Measurements from ENCODE around the gene CNOT4.
"Not testable (repeated sequence)": the region's sequence is repeated elsewhere in the genome, so short reads cannot be mapped to it uniquely, and the experiment has no call there.

CNOT4 gene

GRCh38 chr7:135510592-135511183, 786 bp upstream of the CNOT4 start:
- DNase-seq (ENCODE audit: extremely low spot score) = no peak
- CTCF ChIA-PET = interaction anchor here (0.6 kb wide), 1 partner anchor 10 kb away, joined by 3 read pairs; no protein-coding TSS in a partner anchor
- POLR2A ChIA-PET = interaction anchor here (0.7 to 0.8 kb wide), 2 partner anchors 48 to 203 kb away, joined by 3 read pairs; no protein-coding TSS in a partner anchor
- TF ChIP-seq CTBP1 (IDR thresholded peaks at IDR 0.05; ENCODE audit: borderline replicate concordance) (no peak), L3MBTL2 (conservative IDR thresholded peaks at IDR 0.05) (peak; percentile 95), SP1 (IDR thresholded peaks at IDR 0.05) (no peak)

- POLR2A ChIA-PET = interaction anchor here (1.0 to 1.8 kb wide), 4 partner anchors 9 to 48 kb away, joined by 3 to 7 read pairs (median 4); partner anchors contain the start of gene NUP205
- TF ChIP-seq FOXM1 (IDR thresholded peaks at IDR 0.05; ENCODE audit: borderline replicate concordance) = no peak
- TF ChIP-seq L3MBTL2 (conservative IDR thresholded peaks at IDR 0.05) = no peak
- TF ChIP-seq HDGF (IDR thresholded peaks at IDR 0.05; ENCODE audit: borderline replicate concordance) = no peak
- no peak for TF ChIP-seq BHLHE40 (IDR thresholded peaks at IDR 0.05; ENCODE audit: borderline replicate concordance)
- TF ChIP-seq PKNOX1 (IDR thresholded peaks at IDR 0.05) = no peak
- TF ChIP-seq ARNT (IDR thresholded peaks at IDR 0.05) = no peak
- no peak for TF ChIP-seq SP1 (IDR thresholded peaks at IDR 0.05)
- TF ChIP-seq NFRKB (IDR thresholded peaks at IDR 0.05) = no peak
- no peak for TF ChIP-seq LEF1 (IDR thresholded peaks at IDR 0.05; ENCODE audit: borderline replicate concordance)
- no peak for TF ChIP-seq ZNF384 (IDR thresholded peaks at IDR 0.05)
- no peak for TF ChIP-seq TARDBP (IDR thresholded peaks at IDR 0.05)
- DNase-seq (ENCODE audit: extremely low spot score) = no peak
- CTCF ChIA-PET = interaction anchor here (1.0 kb wide), 1 partner anchor 8 kb away, joined by 3 read pairs; no protein-coding TSS in a partner anchor
Measured at GRCh38 chr7:135509589-135509838, 388 bp downstream of the CNOT4 start.

- POLR2A ChIA-PET = interaction anchor here (1.0 to 1.8 kb wide), 4 partner anchors 9 to 49 kb away, joined by 3 to 7 read pairs (median 4); partner anchors contain the start of gene NUP205
- DNase-seq (ENCODE audit: extremely low spot score) = peak; percentile 49
- CTCF ChIA-PET = interaction anchor here (1.0 kb wide), 1 partner anchor 8 kb away, joined by 3 read pairs; no protein-coding TSS in a partner anchor
- no peak for TF ChIP-seq PKNOX1 (IDR thresholded peaks at IDR 0.05)
- TF ChIP-seq L3MBTL2 (conservative IDR thresholded peaks at IDR 0.05) = no peak
- no peak for TF ChIP-seq ZNF384 (IDR thresholded peaks at IDR 0.05)
- no peak for TF ChIP-seq BHLHE40 (IDR thresholded peaks at IDR 0.05; ENCODE audit: borderline replicate concordance)
- TF ChIP-seq ARNT (IDR thresholded peaks at IDR 0.05) = no peak
- no peak for TF ChIP-seq SP1 (IDR thresholded peaks at IDR 0.05)
Measured at GRCh38 chr7:135508883-135509588, 866 bp downstream of the CNOT4 start.

- CTCF ChIA-PET = interaction anchor here (1.2 to 1.3 kb wide), 2 partner anchors 8 to 10 kb away, joined by 3 read pairs; partner anchors contain the start of gene CNOT4
- DNase-seq (ENCODE audit: extremely low spot score) = no peak
- POLR2A ChIA-PET = interaction anchor here (1.0 to 1.7 kb wide), 2 partner anchors 8 to 9 kb away, joined by 3 to 7 read pairs; partner anchors contain the start of gene CNOT4
Measured at GRCh38 chr7:135501402-135501801, 8.5 kb downstream of the CNOT4 start.

GRCh38 chr7:135499818-135500217, 10.1 kb downstream of the CNOT4 start:
- no peak for DNase-seq (ENCODE audit: extremely low spot score)
- CTCF ChIA-PET = no interaction called here
- POLR2A ChIA-PET = interaction anchor here (1.7 kb wide), 1 partner anchor 10 kb away, joined by 7 read pairs; the partner anchor contains the start of gene CNOT4

More at GRCh38 chr7:135501402-135501801, 8.5 kb downstream of the CNOT4 start:
- no peak for TF ChIP-seq L3MBTL2 (conservative IDR thresholded peaks at IDR 0.05)
- no peak for TF ChIP-seq ARNT (IDR thresholded peaks at IDR 0.05)
- TF ChIP-seq ZNF384 (IDR thresholded peaks at IDR 0.05) = no peak
- TF ChIP-seq FOXM1 (IDR thresholded peaks at IDR 0.05; ENCODE audit: borderline replicate concordance) = no peak
- no peak for TF ChIP-seq SUZ12 (IDR thresholded peaks at IDR 0.05)
- TF ChIP-seq CTBP1 (IDR thresholded peaks at IDR 0.05; ENCODE audit: borderline replicate concordance) = no peak

GRCh38 chr7:135497161-135497560, 12.7 kb downstream of the CNOT4 start:
- not testable (repeated sequence) for DNase-seq (ENCODE audit: extremely low spot score)
- CTCF ChIA-PET = interaction anchor here (0.9 kb wide), 1 partner anchor 9 kb away, joined by 4 read pairs; no protein-coding TSS in a partner anchor
- POLR2A ChIA-PET = interaction anchor here (0.7 kb wide), 1 partner anchor 12 kb away, joined by 3 read pairs; the partner anchor contains the start of gene CNOT4

More at GRCh38 chr7:135499818-135500217, 10.1 kb downstream of the CNOT4 start:
- TF ChIP-seq ZNF384 (IDR thresholded peaks at IDR 0.05) (no peak), FOXM1 (IDR thresholded peaks at IDR 0.05; ENCODE audit: borderline replicate concordance) (no peak), BHLHE40 (IDR thresholded peaks at IDR 0.05; ENCODE audit: borderline replicate concordance) (no peak), SUZ12 (IDR thresholded peaks at IDR 0.05) (no peak), SP1 (IDR thresholded peaks at IDR 0.05) (no peak), FOXA1 (IDR thresholded peaks at IDR 0.05) (no peak), ARNT (IDR thresholded peaks at IDR 0.05) (no peak), ELF4 (IDR thresholded peaks at IDR 0.05) (no peak), PKNOX1 (IDR thresholded peaks at IDR 0.05) (no peak), HDGF (IDR thresholded peaks at IDR 0.05; ENCODE audit: borderline replicate concordance) (no peak), FOXK2 (IDR thresholded peaks at IDR 0.05) (no peak)
